Right lobe of liver (tissue), 6 donors: Measurements from ENCODE around the gene CMPK2. TPM values are rescaled to one million over a fixed set of nuclear protein-coding genes. Genes with fewer than 3 reads are reported as not detected.

Experiments used
- ATAC-seq, 4 donors: fragments of 200-7000 bp; cut with Tn5 transposase; one replicate each; pipeline ENCODE4 v1.9.1; 2020; ENCODE audit warnings: mild to moderate bottlenecking in 4 of 4, moderate library complexity in 4 of 4
- DNase-seq, 3 donors: peaks; one replicate each; pipeline ENCODE4 v3.0.0-alpha.2; 2020
- H3K27ac ChIP-seq, 3 donors: fragments of 200-600 bp; one replicate each; pipeline ENCODE4 v1.8.0; 2022
- H3K27me3 ChIP-seq, 2 donors: fragments of 200-600 bp; one replicate each; pipeline ENCODE4 v1.8.0; 2022
- H3K36me3 ChIP-seq, 4 donors: fragments of 200-600 bp; sonication (generic) in 1 of 4; one replicate each; pipeline versions ENCODE4 v1.5.1 to v1.8.0; 2017 to 2022; ENCODE audit warnings: control low read depth in 1 of 4
- H3K4me1 ChIP-seq, 4 donors: fragments of 200-600 bp; sonication (generic) in 1 of 4; one replicate each; pipeline versions ENCODE4 v1.5.1 to v1.8.0; 2017 to 2022; ENCODE audit warnings: control low read depth in 1 of 4
- H3K4me3 ChIP-seq, 3 donors: fragments of 200-600 bp; one replicate each; pipeline ENCODE4 v1.8.0; 2022
- H3K9me3 ChIP-seq, 4 donors: fragments of 200-600 bp; sonication (generic) in 1 of 4; one replicate each; pipeline versions ENCODE4 v1.5.1 to v1.8.0; 2017 to 2022; ENCODE audit warnings: control low read depth in 1 of 4
- CTCF ChIP-seq, 4 donors: fragments of 200-600 bp in 3 of 4; fragments of 450-650 bp in 1 of 4; IDR thresholded peaks; one replicate each; pipeline versions ENCODE4 v1.5.1 to v1.8.0; 2016 to 2022; ENCODE audit warnings: antibody characterized with exemption in 4 of 4, mild to moderate bottlenecking in 2 of 4
- POLR2A ChIP-seq: fragments of 450-650 bp; IDR thresholded peaks from one replicate; pipeline ENCODE4 v1.6.1; 2017; ENCODE audit warnings: antibody characterized with exemption, mild to moderate bottlenecking
- WGBS: methylation state at CpG from one replicate; pipeline ENCODE4 v1.1.6; 2018; ENCODE audit warnings: low coverage, low lambda C conversion rate; ENCODE audit not compliant: insufficient coverage; ENCODE audit errors: missing lambda C conversion rate; 5-methylcytosine and 5-hydroxymethylcytosine counted together
- intact Hi-C, 2 donors: fragments of 100-400 bp; cut with DNase I; formaldehyde crosslinking; loops; one replicate each; pipeline versions ENCODE4 v1.11.2 to v1.14.1; 2022
- total RNA-seq, 6 experiments: library from RNA; depleted of rRNA in 2 of 6; stranded (reverse); fragments of >200 nt in 2 of 6; fragmentation: NEBNext Ultra II Directional in 3 of 6; extraction: Animal tissue kit (Norgen Biotek cat#: 25700) in 3 of 6; gene quantifications; one replicate each; pipeline versions ENCODE4 v1.1.0 to v1.2.4, GENCODE V29; 2016 to 2023
- donor health status: DM: no; HTN: yes; CAD: no.
- donor health status: DM: no; HTN: no; CAD: no.
- donor health status: DM: no; HTN: no; CAD: no.
- donor health status: DM: no; HTN: yes; CAD: no.
- donor health status: DM: no; HTN: yes; CAD: no.

CMPK2 gene
- total RNA-seq, 6 experiments from 2014 or later, result 1.9 to 5.1 (median 3.8) TPM

GRCh38 chr2:6877402-6878304, 11.9 kb upstream of the CMPK2 start, which contains the start of gene RSAD2:
RSAD2 (plus strand) TSS chr2:6877777; CDS start chr2:6877801, 24 bp downstream.
- intact Hi-C loops, result no loop called here
- Histone ChIP-seq H3K4me3 (peak within 1 kb of the TSS; percentile 37 to 54 (median 42)), H3K4me1 (peaks cover 0 to 11% (median 2%) of the 10 kb centered on the region in 4 donors), H3K9me3 (no peaks in the 10 kb centered on the region), H3K27ac (peak within 1 kb of the TSS; percentile 50 to 63 (median 63)), H3K36me3 (no peaks in the 10 kb centered on the region), H3K27me3 (no peaks in the 10 kb centered on the region)
- TF ChIP-seq CTCF (IDR thresholded peaks at IDR 0.05) (no peak), POLR2A (no peak)
- ATAC-seq (peak; percentile 94 to 95 (median 95)), DNase-seq (peak in 1 of 3 donors; percentile 53)
- WGBS, result 24% methylated on average over 6 of the region's 10 CpGs

DNA sequence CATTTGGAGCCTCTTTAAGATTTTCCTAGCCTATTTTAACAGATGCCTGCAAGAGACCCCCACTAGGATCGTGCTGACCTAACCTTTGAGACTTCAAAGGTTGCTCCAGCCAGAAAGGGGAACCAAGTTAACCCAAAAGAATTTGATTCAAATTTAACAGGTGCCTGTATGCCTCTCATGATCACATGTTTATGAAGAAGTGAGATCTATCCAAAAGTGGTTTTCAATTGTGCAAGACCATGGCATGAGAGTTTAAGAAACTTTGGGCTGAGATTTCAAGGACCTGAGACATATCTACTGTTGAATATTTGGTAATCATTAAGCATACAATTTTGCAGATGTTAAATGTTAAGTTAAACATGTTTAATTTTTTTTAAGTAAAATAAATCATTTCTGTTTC, 10.6 kb upstream of the CMPK2 start:
- H3K36me3 ChIP-seq, result no peaks in the 10 kb centered on the region
- TF ChIP-seq POLR2A, result no peak
- no peak for TF ChIP-seq CTCF (IDR thresholded peaks at IDR 0.05)
- H3K9me3 ChIP-seq, result no peaks in the 10 kb centered on the region
- no peak for DNase-seq
- peaks cover 0 to 11% (median 2%) of the 10 kb centered on the region in 4 donors for H3K4me1 ChIP-seq
- H3K4me3 ChIP-seq, result no peak overlapping the region
- no peak overlapping the region for H3K27ac ChIP-seq
- no peaks in the 10 kb centered on the region for H3K27me3 ChIP-seq
- 73% methylated on average over 1 of the region's 1 CpG for WGBS
- no peak for ATAC-seq
- intact Hi-C loops, result no loop called here

DNA sequence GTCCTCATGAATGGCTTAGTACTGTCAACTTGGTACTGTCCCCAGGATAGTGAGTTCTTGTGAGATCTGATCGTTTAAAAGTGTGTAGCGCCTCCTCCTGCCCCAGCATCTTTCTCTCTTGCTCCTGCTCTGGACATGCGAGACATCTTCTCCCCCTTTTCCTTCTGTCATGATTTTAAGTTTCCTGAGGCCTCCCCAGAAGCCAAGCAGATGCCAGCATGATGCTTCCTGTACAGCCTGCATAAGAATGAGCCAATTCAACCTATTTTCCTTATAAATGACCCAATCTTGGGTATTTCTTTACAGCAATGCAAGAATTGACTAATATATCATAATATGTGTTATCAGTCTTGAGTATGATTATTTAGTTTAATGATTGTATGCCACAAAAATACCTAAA, 8.3 kb upstream of the CMPK2 start:
- Histone ChIP-seq H3K27ac (no peak overlapping the region), H3K36me3 (no peaks in the 10 kb centered on the region), H3K27me3 (no peaks in the 10 kb centered on the region), H3K9me3 (no peaks in the 10 kb centered on the region), H3K4me3 (no peak overlapping the region), H3K4me1 (peaks cover 0 to 11% (median 2%) of the 10 kb centered on the region in 4 donors)
- intact Hi-C loops, result no loop called here
- DNase-seq (no peak), ATAC-seq (no peak)
- TF ChIP-seq CTCF (IDR thresholded peaks at IDR 0.05) (no peak), POLR2A (no peak)
- WGBS, result 94% methylated on average over 3 of the region's 3 CpGs

- Histone ChIP-seq H3K9me3 (no peaks in the 10 kb centered on the region), H3K27me3 (no peaks in the 10 kb centered on the region), H3K36me3 (no peaks in the 10 kb centered on the region), H3K27ac (no peak overlapping the region), H3K4me3 (no peak overlapping the region), H3K4me1 (peaks cover 0 to 8% (median 2%) of the 10 kb centered on the region in 4 donors)
- DNase-seq (no peak), ATAC-seq (no peak)
- 75% methylated on average over 2 of the region's 2 CpGs for WGBS
- intact Hi-C loops, result no loop called here
- TF ChIP-seq POLR2A (no peak), CTCF (IDR thresholded peaks at IDR 0.05) (no peak)
These were observed 6.7 kb upstream of the CMPK2 start for GRCh38 chr2:6872394-6872793.
